ENCODE measurements around the gene RGS2.

Gene RGS2

DNA sequence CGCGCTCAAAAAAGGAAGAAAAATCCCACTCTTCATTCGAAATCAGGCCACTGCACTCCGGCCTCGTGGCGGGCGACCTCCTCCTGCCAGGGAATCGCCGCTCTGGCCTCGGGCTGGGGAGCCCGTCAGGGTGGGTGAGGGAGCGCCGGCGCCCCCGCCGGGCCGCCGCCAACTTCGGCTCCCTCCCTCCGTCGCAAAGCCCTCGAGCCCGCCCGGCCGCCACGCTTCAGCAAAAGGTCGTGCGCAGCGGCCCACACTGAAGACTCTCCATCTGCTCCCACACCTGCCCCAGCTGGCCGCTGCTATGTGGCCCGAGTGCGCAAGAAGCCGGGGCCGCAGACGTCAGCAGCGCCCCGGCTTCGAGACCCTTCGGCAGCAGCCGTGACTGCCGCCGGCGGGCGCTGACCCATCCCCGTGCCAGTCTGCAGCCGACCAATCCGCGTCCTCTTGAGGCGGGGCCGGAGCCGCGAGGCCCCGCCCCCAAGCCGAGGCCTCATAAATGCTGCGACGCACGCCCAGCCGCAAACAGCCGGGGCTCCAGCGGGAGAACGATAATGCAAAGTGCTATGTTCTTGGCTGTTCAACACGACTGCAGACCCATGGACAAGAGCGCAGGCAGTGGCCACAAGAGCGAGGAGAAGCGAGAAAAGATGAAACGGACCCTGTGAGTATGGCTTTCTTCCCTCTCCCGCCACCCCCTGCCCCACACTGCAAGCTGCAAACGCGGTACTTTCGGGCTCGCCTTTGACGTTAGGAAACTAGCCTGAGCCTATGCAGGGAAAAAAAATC, at the start of gene RGS2:
RGS2 (plus strand) TSS at position 522 of the 789 bp plus-strand sequence; CDS start at position 555, 33 bp downstream.
- DNase-seq = peak; percentile 65

- no peak for DNase-seq
These were observed 49.7 kb upstream of the RGS2 start for GRCh38 chr1:192759104-192759503.

GRCh38 chr1:192762265-192762664, 46.6 kb upstream of the RGS2 start:
- DNase-seq = no peak

DNA sequence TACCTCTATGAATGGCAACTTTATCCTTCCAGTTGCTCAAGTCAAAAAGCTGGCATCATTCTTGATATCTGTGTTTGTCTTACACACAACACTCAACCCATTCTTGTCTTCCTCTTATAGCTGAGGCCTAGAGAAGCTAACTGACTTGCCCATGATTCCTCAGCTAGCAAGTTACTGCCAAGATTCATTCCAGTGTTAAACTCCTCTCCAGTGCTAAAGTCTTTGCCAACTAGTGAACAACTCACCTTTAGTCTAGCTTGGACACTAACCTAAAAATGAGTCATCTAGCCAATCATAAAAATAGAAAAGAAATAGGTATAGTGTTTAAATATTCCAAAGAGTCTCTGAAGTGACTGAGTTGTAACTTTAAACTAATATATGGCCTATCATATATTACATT, 45.6 kb upstream of the RGS2 start:
- no peak for DNase-seq

- no peak for DNase-seq
These were observed 45.1 kb upstream of the RGS2 start for GRCh38 chr1:192763756-192764155.

DNA sequence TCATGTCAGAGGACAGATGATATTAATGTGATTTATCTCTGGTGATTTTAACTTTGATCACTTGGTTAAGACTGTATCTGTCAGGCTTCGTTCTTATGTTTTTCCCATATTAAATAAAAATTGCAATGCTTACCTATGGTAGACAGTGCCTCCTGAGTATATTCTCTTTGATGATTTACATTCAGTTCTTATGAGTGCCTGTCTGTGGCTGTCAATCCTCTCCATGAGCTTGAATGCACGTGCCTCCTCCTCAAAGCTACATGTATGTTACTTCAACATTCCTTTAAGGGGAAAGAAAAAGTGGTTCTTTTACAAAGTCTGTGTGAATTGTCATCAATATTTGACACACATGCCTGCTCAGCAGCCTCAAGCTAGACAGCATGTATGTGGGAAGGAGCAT, 44.2 kb upstream of the RGS2 start:
- no peak for DNase-seq

DNA sequence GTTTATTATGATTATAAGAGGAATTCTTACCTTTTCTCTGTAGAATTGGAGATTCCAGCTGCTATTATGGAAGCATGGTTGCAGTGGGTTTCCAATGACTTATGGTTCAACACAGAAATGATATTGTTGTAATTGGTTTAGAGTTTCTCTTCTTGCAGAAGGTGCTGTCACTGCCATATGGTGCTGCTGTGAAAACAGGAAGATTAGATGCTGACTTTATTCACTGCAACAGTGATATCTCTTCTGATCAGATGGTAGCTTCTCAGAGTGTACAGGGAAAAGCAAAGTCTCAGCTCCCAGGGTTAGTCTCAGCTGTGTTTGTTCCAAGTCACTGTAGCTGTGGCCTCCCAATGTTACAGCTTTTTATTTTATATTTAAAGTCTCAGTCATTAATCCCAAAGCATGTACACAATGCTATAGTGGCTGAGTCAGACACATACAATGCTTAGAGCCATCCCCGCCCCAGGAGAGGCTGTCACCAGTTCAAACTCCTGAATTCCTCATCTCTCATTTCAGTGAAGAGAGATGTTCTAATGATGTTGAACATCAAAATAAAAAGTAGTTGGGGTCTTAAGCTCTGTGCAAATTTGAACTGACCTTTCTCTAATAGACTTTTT, 42.7 kb upstream of the RGS2 start:
- no peak for DNase-seq

DNA sequence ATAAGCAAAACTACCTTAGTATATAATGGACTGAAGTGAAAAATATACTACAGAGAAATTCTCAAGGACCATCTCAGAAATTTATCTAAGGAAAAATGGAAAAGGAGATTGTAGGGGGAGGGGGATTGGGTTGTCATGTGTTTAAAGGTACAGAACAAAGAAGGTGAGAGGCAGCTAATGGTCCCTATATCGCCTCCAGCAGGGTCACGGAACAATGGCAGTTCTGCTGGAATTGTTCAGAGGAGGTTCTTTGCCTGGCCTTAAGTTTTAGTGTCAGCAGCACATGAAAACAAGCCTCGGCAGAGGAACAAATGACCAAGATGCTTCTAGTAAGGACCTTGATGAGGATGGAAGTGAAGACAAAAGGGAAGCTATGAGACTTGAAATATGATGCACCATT, 42.0 kb upstream of the RGS2 start:
- DNase-seq = no peak

DNA sequence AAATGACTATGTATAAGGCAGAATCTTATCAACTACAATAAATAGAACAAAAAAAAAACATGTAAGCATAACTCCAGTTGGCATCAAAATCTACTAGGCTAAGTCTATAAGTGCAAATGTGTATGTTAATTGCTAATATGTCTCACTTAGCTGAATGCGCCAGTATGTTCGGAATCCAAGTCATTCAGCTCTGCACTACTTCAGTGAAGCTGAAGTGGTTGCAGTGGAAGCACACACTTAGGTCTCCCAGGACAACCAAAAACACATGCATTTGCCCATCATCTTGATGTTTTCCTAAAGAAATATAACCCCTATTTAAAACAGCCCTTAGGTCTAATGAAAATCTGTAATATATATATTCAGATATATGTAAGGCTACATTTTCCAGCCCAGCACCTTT, 41.0 kb upstream of the RGS2 start:
- DNase-seq = no peak

DNA sequence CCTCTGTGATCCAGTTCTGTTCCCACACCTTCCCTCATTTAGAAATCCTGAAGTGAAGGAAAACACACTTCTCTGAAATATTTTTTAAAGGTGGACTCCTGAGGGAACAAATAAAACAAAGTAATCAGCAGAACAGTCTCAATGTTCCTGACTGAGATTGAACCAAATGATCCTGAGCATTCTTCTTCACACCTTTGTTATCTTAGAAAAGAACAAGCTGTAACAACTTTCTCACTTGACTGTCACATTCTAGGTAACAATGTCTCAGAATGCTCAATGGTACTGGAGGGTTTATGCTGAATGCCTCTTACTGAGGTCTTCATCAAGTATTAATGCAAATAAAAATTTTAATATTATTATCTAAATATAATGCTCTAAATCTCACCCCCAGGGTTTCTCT, 40.4 kb upstream of the RGS2 start:
- no peak for DNase-seq

DNA sequence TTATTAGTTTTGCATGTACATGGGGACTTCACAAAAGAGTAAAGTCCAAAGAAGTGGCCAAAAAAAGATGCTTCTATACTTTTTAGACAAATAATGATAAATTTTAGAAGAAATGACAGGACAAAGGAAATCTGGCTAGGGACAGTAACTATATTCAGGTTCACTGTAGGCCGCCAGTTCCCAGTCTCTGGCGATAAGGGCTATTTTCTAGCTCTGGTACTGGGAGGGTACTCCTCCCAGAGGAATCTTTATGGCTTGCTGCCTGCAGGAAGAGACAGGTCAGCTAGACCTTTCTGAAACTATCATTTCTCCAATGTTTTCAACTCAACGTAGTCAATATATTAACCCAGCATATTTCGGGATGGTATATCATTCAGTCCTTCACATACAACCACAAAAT, 37.5 kb upstream of the RGS2 start:
- no peak for DNase-seq

DNA sequence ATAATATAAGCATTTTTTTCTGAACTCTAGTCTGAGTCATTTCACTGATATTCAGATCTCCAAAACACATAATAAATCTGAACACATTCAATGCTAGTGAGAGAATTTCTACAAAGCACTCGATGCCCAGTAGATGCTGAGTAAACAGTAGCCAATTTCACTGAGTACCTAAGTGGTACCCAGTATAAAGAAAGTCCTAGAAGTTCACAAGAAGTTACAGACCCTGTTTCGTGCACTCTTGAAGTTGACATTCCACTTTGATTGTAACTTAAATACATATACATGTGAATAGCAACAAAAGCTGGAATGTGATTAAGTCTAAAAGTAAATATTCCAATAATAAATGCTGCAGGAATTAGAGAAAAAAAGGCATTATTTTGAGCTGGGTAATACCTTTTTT, 33.2 kb upstream of the RGS2 start:
- DNase-seq = no peak

- DNase-seq = no peak
These were observed 32.6 kb upstream of the RGS2 start for GRCh38 chr1:192776206-192776605.

- no peak for DNase-seq
These were observed 31.8 kb upstream of the RGS2 start for GRCh38 chr1:192776998-192777397.

DNA sequence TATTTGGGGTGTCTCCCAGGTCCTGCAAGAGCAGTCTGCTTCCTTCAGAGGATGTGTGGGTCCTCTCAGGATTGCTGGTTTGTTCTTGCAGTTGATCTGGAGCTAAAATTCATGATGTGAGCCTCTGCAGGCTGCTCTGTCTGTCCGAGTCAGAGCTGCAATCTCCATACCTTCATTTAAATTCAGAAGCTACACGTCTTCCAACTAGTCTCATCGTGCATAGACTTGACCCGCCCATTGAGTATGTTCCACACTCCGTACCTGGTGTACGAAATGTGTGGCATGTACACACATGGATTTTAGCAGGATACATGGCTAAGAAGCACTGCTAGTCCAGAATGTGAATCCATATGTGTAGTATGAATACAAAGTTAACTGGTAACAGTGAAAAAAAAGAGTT, 25.0 kb upstream of the RGS2 start:
- no peak for DNase-seq

DNA sequence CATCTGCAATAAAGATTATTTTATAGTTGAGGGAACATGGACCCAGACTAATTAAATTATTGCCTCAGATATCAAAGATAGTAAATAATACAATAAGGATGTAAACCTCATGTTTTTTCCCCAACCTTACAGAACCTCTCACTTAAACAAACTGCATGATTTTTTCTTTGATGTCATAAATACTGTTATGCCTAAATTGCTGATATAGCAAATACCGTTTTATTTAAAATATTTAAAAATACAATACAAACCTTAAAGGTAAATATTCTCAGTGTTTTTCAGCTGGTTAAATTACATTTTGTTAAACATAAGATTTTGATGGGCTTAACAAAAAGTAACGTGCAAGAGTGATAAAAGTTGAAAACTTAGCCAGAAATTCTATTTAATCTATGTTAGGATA, 24.4 kb upstream of the RGS2 start:
- no peak for DNase-seq

DNA sequence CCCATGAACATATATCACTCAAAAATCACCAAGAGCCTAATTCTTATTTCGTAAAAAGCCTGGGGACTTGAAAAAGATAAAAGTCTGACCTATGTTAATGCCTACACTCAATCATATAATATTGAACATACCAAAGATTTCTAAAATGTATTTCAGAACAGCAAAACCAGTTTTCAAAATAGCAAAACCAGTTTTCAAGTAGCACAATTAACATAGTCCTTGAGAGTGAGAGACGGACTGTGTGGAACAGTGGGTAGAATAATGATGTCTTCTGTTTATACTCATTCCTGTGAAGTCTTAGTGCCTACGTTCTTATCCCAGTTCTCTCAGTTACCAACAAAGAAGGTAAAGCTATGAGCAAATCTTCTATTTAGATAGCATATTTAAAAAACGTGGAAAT, 22.3 kb upstream of the RGS2 start:
- no peak for DNase-seq

DNA sequence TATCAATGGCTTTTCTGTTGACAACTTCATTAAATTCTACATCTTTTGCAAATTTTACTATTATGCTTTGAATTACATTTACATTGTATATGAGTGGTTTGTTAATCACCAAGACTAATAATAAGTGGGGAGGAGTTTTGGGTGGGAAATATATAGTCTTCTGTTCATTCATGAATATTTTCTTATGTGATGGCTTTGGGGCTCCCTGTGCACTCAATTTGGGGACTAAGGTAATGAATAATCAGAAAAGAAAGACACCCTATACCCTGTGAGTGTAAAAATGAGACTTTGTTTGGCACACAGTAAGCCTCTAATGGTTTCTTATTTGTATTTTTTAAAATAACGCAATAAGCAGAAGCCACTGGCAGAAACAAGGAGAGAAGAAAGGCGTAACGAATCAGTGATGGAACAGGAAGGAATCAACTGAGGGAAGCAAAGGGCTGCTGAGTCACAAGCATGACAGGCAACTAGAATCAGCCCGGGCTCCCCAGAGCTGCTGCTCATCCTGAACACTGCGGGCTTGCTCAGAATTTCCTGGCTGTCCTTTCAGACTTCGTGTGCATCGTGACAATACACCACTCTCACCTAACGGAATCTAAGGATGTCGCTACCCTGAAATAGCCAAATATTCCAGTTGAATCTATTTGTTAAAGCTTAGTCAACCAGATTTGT, 20.8 kb upstream of the RGS2 start:
- no peak for DNase-seq

GRCh38 chr1:192789871-192790270, 19.0 kb upstream of the RGS2 start:
- no peak for DNase-seq

DNA sequence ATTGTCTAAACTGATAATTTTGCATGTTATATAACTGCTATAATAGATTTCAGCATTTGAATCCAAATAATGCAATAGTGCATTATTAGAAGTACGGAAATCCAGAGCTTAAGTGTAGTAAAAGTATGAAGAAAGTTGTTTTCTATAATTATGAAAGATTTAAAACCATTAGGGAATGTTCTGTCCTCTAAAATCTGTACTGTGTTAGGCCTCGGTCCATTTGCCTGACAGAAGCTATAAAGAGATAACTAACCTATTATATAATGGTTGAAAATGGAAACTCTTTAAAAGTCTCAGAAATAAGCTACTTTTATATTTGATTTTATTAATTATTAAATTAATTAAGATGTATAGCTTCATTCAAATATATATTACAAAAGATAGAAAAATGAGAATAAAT, 16.2 kb upstream of the RGS2 start:
- DNase-seq = no peak

DNA sequence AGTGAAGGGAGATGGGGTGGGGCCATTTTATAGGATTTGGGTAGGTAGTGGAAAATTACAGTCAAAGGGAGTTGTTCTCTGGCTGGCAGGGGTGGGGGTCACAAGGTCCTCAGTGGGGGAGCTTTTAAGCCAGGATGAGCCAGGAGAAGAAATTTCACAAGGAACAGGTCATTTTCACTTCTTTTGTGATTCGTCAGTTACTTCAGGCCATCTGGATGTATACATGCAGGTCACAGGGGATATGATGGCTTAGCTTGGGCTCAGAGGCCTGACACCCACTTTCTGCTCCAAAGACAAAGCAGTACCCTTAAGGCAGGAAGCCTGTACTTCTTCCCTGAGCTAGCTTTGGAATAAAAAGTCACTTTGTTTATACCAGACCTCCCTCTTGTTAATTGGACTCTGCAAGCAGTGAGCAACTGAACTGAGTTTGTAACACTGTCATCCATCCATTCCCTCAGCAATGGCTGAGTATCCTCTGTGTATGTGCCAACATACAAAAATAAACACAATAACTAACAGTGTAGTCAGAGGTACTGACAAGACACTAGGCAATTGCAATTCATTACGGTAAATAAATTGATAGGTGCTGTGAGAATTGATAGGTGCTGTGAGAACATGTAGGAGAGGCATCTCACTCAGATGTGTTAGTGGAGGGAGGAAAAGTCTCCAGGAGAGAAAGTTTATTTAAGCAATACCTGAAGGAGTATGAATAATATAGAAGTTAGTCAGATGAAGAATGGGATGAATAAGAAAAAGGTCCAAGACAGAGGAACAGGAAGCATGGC, 14.7 kb upstream of the RGS2 start:
- DNase-seq = no peak

DNA sequence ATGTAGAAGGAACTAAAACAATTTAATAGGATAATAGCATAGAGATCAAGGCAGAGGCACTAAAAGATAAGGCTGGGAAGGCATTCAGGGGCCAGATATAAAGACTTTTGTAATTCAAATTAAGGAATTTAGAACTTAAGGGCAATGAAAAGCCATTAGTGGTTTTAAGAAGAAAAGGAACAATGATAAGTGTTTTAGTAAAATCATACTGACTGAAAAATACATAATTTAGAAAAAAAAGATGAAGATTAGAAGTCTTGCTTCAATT, 14.1 kb upstream of the RGS2 start:
- no peak for DNase-seq

GRCh38 chr1:192795916-192796618, 12.8 kb upstream of the RGS2 start:
- no peak for DNase-seq
